ENCODE data around the gene TNN. TPM values are rescaled to one million over a fixed set of nuclear protein-coding genes. Genes with fewer than 3 reads are reported as not detected.
"Not testable (repeated sequence)": the region's sequence is repeated elsewhere in the genome, so short reads cannot be mapped to it uniquely, and the experiment has no call there.

TNN gene
- polyA plus RNA-seq, 1 donor from 2014 or later, result not detected

GRCh38 chr1:175023922-175024242 lies 43.8 kb upstream of the TNN start:
- Histone ChIP-seq H3K9ac (ENCODE audit: low read length) (peak overlapping the region; percentile 87), H3K27ac (ENCODE audit: low read length) (peak overlapping the region; percentile 89), H3K4me3 (ENCODE audit: low read length) (peak overlapping the region; percentile 85)

DNA sequence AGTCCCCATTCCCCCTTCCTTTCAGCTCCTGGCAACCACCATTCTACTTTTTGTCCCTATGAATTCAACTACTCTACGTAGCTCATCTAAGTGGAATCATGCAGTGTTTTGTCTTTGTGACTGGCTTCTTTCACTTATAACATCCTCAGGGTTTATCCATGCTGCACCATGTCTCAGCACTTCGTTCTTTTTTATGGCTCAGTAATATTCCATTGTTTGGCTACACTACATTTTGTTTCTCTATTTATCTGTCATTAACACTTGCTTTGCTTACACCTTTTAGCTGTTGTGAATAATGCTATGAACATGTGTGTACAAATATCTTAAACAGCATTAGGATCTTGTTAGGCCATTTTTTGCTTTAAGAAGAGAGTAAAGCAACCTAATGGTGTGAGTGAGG lies 42.9 kb upstream of the TNN start:
- Histone ChIP-seq H3K4me2 (ENCODE audit: low read length) (no peak overlapping the region), H3K27me3 (ENCODE audit: insufficient read depth, low read depth, low read length) (no peaks in the 10 kb centered on the region), H3K36me3 (ENCODE audit: insufficient read depth, low read length) (no peaks in the 10 kb centered on the region), H2AFZ (ENCODE audit: low read depth, low read length) (no peak overlapping the region), H3K9me2 (ENCODE audit: insufficient read depth, low read length) (no peaks in the 10 kb centered on the region), H4K20me1 (ENCODE audit: insufficient read depth) (no peaks in the 10 kb centered on the region), H3F3A (ENCODE audit: insufficient read depth, low read length, poor library complexity, severe bottlenecking) (no peaks in the 10 kb centered on the region), H3K27ac (ENCODE audit: low read length) (no peak overlapping the region), H3K4me3 (ENCODE audit: low read length) (no peak overlapping the region), H3K9ac (ENCODE audit: low read length) (no peak overlapping the region), H3K79me2 (replicated peaks; ENCODE audit: insufficient read depth, low read length) (peaks cover 18% of the 10 kb centered on the region), H3K9me3 (ENCODE audit: low read length) (no peaks in the 10 kb centered on the region)
- TF ChIP-seq MXI1 (conservative IDR thresholded peaks at IDR 0.05; ENCODE audit: poor library complexity, severe bottlenecking), result no peak
- TF ChIP-seq EZH2 (IDR thresholded peaks at IDR 0.05; ENCODE audit: borderline replicate concordance, insufficient read depth, low read length, poor library complexity, severe bottlenecking), result no peak
- no peak for TF ChIP-seq EP300 (conservative IDR thresholded peaks at IDR 0.05; ENCODE audit: poor library complexity, severe bottlenecking)
- no peak for TF ChIP-seq RAD21 (conservative IDR thresholded peaks at IDR 0.05)
- TF ChIP-seq, protein P1, sequence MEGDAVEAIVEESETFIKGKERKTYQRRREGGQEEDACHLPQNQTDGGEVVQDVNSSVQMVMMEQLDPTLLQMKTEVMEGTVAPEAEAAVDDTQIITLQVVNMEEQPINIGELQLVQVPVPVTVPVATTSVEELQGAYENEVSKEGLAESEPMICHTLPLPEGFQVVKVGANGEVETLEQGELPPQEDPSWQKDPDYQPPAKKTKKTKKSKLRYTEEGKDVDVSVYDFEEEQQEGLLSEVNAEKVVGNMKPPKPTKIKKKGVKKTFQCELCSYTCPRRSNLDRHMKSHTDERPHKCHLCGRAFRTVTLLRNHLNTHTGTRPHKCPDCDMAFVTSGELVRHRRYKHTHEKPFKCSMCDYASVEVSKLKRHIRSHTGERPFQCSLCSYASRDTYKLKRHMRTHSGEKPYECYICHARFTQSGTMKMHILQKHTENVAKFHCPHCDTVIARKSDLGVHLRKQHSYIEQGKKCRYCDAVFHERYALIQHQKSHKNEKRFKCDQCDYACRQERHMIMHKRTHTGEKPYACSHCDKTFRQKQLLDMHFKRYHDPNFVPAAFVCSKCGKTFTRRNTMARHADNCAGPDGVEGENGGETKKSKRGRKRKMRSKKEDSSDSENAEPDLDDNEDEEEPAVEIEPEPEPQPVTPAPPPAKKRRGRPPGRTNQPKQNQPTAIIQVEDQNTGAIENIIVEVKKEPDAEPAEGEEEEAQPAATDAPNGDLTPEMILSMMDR (IDR thresholded peaks at IDR 0.05; ENCODE audit: poor library complexity, severe bottlenecking), result no peak
- no peak for TF ChIP-seq SMC3 (conservative IDR thresholded peaks at IDR 0.05; ENCODE audit: poor library complexity)
- no peak for TF ChIP-seq REST (IDR thresholded peaks at IDR 0.05; ENCODE audit: borderline replicate concordance)
- no peak for TF ChIP-seq POLR2AphosphoS5 (IDR thresholded peaks at IDR 0.05)
- no peak for TF ChIP-seq TAF1 (IDR thresholded peaks at IDR 0.05; ENCODE audit: low read depth)

More at GRCh38 chr1:175023922-175024242, 43.8 kb upstream of the TNN start:
- H3K27me3 ChIP-seq (ENCODE audit: insufficient read depth, low read depth, low read length); H3K36me3 ChIP-seq (ENCODE audit: insufficient read depth, low read length); H3F3A ChIP-seq (ENCODE audit: insufficient read depth, low read length, poor library complexity, severe bottlenecking); H3K9me3 ChIP-seq (ENCODE audit: low read length); H3K9me2 ChIP-seq (ENCODE audit: insufficient read depth, low read length); H4K20me1 ChIP-seq (ENCODE audit: insufficient read depth): not testable (repeated sequence)
- Histone ChIP-seq H3K79me2 (replicated peaks; ENCODE audit: insufficient read depth, low read length) (peaks cover 20% of the 10 kb centered on the region), H3K4me2 (ENCODE audit: low read length) (peak overlapping the region; percentile 58), H2AFZ (ENCODE audit: low read depth, low read length) (peak overlapping the region; percentile 98)

DNA sequence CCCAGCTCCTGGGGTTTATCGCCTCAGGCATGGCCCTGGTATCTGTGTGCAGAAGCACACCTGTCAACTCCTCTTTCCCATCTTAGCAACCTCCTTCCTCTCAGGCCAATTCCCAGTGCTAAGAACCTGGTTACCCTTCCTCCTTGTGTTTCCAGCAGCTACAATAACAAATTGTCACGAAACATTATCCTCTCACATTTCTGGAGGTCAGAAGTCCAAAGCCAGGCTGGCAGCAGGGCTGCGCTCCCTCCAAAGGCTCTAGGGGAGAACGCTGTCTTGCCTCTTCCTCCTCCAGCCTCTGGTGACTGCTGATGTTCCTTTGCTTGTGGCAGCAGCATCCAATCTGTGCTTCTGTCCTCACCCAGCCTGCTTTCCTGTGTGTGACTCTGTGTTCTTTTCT lies 33.7 kb upstream of the TNN start:
- Histone ChIP-seq H3K36me3 (ENCODE audit: insufficient read depth, low read length) (no peaks in the 10 kb centered on the region), H3K79me2 (replicated peaks; ENCODE audit: insufficient read depth, low read length) (no peaks in the 10 kb centered on the region), H3K4me3 (ENCODE audit: low read length) (no peak overlapping the region), H3K4me2 (ENCODE audit: low read length) (no peak overlapping the region), H3K9me3 (ENCODE audit: low read length) (no peaks in the 10 kb centered on the region), H3F3A (ENCODE audit: insufficient read depth, low read length, poor library complexity, severe bottlenecking) (no peaks in the 10 kb centered on the region), H3K9me2 (ENCODE audit: insufficient read depth, low read length) (no peaks in the 10 kb centered on the region), H3K9ac (ENCODE audit: low read length) (no peak overlapping the region), H3K27me3 (ENCODE audit: insufficient read depth, low read depth, low read length) (no peaks in the 10 kb centered on the region), H3K27ac (ENCODE audit: low read length) (no peak overlapping the region), H2AFZ (ENCODE audit: low read depth, low read length) (no peak overlapping the region), H4K20me1 (ENCODE audit: insufficient read depth) (no peaks in the 10 kb centered on the region)
- TF ChIP-seq POLR2AphosphoS5 (IDR thresholded peaks at IDR 0.05) (no peak), TAF1 (IDR thresholded peaks at IDR 0.05; ENCODE audit: low read depth) (no peak), EZH2 (IDR thresholded peaks at IDR 0.05; ENCODE audit: borderline replicate concordance, insufficient read depth, low read length, poor library complexity, severe bottlenecking) (no peak), RAD21 (conservative IDR thresholded peaks at IDR 0.05) (no peak), REST (IDR thresholded peaks at IDR 0.05; ENCODE audit: borderline replicate concordance) (no peak), MXI1 (conservative IDR thresholded peaks at IDR 0.05; ENCODE audit: poor library complexity, severe bottlenecking) (no peak), EP300 (conservative IDR thresholded peaks at IDR 0.05; ENCODE audit: poor library complexity, severe bottlenecking) (no peak)
- TF ChIP-seq, protein P1 (IDR thresholded peaks at IDR 0.05; ENCODE audit: poor library complexity, severe bottlenecking), result no peak
